ENCODE measurements around the gene CCL25. TPM values are rescaled to one million over a fixed set of nuclear protein-coding genes. Genes with fewer than 3 reads are reported as not detected.
"Not testable (repeated sequence)": the region's sequence is repeated elsewhere in the genome, so short reads cannot be mapped to it uniquely, and the experiment has no call there.

CCL25 gene
- total RNA-seq, 2 donors from 2014 or later = not detected

DNA sequence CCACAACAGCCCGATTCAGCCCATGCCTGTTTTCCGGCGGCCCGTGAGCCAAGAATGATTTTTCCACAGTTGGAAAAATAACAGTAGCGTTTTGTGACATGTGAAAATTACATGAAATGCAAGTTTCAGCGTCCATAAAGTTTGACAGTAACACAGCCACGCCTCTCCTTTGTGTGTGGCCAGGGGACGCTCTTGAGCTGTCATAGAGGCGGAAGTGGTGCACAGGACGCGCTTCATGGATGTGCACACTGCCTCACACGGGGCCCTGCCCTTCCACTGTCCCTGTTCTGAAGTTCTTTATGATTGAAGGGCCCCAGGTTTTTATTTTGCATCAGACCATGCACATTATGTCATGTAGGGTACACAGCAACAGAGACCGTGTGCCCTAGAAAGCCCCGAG, 34.8 kb upstream of the CCL25 start:
- TF ChIP-seq POLR2AphosphoS5 (IDR thresholded peaks at IDR 0.05) (no peak), POLR2A (IDR thresholded peaks at IDR 0.05) (no peak)
- TF ChIP-seq, protein P1, sequence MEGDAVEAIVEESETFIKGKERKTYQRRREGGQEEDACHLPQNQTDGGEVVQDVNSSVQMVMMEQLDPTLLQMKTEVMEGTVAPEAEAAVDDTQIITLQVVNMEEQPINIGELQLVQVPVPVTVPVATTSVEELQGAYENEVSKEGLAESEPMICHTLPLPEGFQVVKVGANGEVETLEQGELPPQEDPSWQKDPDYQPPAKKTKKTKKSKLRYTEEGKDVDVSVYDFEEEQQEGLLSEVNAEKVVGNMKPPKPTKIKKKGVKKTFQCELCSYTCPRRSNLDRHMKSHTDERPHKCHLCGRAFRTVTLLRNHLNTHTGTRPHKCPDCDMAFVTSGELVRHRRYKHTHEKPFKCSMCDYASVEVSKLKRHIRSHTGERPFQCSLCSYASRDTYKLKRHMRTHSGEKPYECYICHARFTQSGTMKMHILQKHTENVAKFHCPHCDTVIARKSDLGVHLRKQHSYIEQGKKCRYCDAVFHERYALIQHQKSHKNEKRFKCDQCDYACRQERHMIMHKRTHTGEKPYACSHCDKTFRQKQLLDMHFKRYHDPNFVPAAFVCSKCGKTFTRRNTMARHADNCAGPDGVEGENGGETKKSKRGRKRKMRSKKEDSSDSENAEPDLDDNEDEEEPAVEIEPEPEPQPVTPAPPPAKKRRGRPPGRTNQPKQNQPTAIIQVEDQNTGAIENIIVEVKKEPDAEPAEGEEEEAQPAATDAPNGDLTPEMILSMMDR (IDR thresholded peaks at IDR 0.05) = no peak
- Histone ChIP-seq H3K27ac (no peak overlapping the region), H3K27me3 (replicated peaks; ENCODE audit: insufficient read depth) (no peaks in the 10 kb centered on the region), H3K9me3 (no peaks in the 10 kb centered on the region), H3K36me3 (no peaks in the 10 kb centered on the region), H3K4me1 (replicated peaks) (no peaks in the 10 kb centered on the region), H3K4me3 (no peak overlapping the region)
- 67% methylated on average over 14 of the region's 14 CpGs for WGBS
- no peak for DNase-seq (ENCODE audit: low spot score)
- intact Hi-C loops (cut with DNase I) = no loop called here

DNA sequence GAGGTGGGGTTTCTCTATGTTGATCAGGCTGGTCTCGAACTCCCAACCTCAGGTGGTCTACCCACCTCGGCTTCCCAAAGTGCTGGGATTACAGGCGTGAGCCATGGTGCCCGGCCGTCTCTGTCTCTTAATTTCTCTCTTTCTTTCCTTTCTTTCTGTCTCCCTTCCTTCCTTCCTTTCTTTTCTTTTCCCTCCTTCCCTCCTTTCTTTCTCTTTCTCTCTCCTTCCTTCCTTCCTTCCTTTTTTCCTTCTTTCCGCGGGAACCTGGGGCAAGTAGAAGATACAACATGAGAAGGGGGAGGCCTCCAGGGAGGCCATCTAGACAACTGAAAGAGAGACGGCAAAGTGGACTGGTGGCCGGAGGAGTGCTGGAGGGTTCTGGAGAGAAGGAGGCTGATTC, 31.9 kb upstream of the CCL25 start:
- no peak for DNase-seq (ENCODE audit: low spot score)
- Histone ChIP-seq H3K9me3 (no peaks in the 10 kb centered on the region), H3K4me1 (replicated peaks) (no peaks in the 10 kb centered on the region), H3K36me3 (no peaks in the 10 kb centered on the region), H3K4me3 (no peak overlapping the region), H3K27me3 (replicated peaks; ENCODE audit: insufficient read depth) (no peaks in the 10 kb centered on the region), H3K27ac (no peak overlapping the region)
- TF ChIP-seq POLR2AphosphoS5 (IDR thresholded peaks at IDR 0.05) = no peak
- TF ChIP-seq POLR2A (IDR thresholded peaks at IDR 0.05) = no peak
- TF ChIP-seq, protein P1 (IDR thresholded peaks at IDR 0.05) = no peak
- intact Hi-C loops (cut with DNase I) = no loop called here
- WGBS = 84% methylated on average over 9 of the region's 9 CpGs

GRCh38 chr19:8021374-8021773, 31.2 kb upstream of the CCL25 start:
- intact Hi-C loops (cut with DNase I) = no loop called here
- WGBS = 92% methylated on average over 8 of the region's 8 CpGs
- Histone ChIP-seq H3K4me3 (no peak overlapping the region), H3K36me3 (no peaks in the 10 kb centered on the region), H3K27ac (no peak overlapping the region), H3K4me1 (replicated peaks) (no peaks in the 10 kb centered on the region), H3K27me3 (replicated peaks; ENCODE audit: insufficient read depth) (no peaks in the 10 kb centered on the region), H3K9me3 (no peaks in the 10 kb centered on the region)
- no peak for DNase-seq (ENCODE audit: low spot score)
- TF ChIP-seq, protein P1 (IDR thresholded peaks at IDR 0.05) = no peak
- TF ChIP-seq POLR2A (IDR thresholded peaks at IDR 0.05) (no peak), POLR2AphosphoS5 (IDR thresholded peaks at IDR 0.05) (no peak)

DNA sequence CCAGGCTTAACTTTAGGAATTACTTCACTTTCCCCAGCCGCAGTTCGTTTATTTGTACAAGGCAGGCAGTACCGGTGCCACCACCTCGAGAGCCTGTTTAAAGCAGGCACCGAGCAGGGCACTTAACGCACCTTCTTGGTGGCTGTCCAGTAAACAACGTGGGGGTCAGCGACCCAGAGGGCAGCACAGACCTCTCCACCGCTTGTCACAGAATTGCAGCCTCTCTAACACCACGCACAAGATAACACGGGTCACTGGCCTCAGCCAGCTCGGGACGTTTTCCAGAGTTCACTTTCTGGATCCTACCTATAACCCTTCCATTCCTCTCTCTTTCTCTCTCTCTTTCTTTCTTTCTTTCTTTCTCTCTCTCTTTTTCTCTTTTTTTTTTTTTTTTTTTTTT, 30.3 kb upstream of the CCL25 start:
- no peak overlapping the region for H3K4me3 ChIP-seq
- TF ChIP-seq POLR2AphosphoS5 (IDR thresholded peaks at IDR 0.05) = no peak
- TF ChIP-seq, protein P1 (IDR thresholded peaks at IDR 0.05) = no peak
- no peak for TF ChIP-seq POLR2A (IDR thresholded peaks at IDR 0.05)
- no peaks in the 10 kb centered on the region for H3K9me3 ChIP-seq
- WGBS = 83% methylated on average over 13 of the region's 13 CpGs
- no peaks in the 10 kb centered on the region for H3K36me3 ChIP-seq
- H3K27ac ChIP-seq = no peak overlapping the region
- no peaks in the 10 kb centered on the region for H3K4me1 ChIP-seq (replicated peaks)
- DNase-seq (ENCODE audit: low spot score) = no peak
- no peaks in the 10 kb centered on the region for H3K27me3 ChIP-seq (replicated peaks; ENCODE audit: insufficient read depth)
- intact Hi-C loops (cut with DNase I) = no loop called here

GRCh38 chr19:8023371-8023770, 29.2 kb upstream of the CCL25 start:
- no peaks in the 10 kb centered on the region for H3K9me3 ChIP-seq
- H3K27me3 ChIP-seq (replicated peaks; ENCODE audit: insufficient read depth) = no peaks in the 10 kb centered on the region
- TF ChIP-seq POLR2AphosphoS5 (IDR thresholded peaks at IDR 0.05) (no peak), POLR2A (IDR thresholded peaks at IDR 0.05) (no peak)
- TF ChIP-seq, protein P1 (IDR thresholded peaks at IDR 0.05) = no peak
- no peak overlapping the region for H3K4me3 ChIP-seq
- no peak overlapping the region for H3K27ac ChIP-seq
- WGBS = 86% methylated on average over 5 of the region's 5 CpGs
- H3K4me1 ChIP-seq (replicated peaks) = no peaks in the 10 kb centered on the region
- no peaks in the 10 kb centered on the region for H3K36me3 ChIP-seq
- intact Hi-C loops (cut with DNase I) = no loop called here
- no peak for DNase-seq (ENCODE audit: low spot score)

DNA sequence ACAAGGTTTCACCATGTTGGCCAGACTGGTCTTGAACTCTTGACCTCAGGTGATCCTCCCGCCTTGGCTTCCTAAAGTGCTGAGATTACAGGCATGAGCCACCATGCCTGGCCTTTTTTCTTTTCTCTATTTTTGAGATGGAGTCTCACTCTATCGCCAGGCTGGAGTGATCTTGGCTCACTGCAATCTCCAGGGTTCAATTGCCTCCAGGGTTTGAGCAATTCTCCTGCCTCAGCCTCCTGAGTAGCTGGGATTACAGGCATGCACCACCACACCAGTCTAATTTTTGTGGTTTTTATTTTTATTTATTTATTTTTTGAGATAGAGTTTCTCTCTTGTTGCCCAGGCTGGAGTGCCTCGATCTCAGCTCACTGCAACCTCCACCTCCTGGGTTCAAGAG, 28.3 kb upstream of the CCL25 start:
- H3K36me3 ChIP-seq; H3K9me3 ChIP-seq; H3K27me3 ChIP-seq (replicated peaks; ENCODE audit: insufficient read depth); DNase-seq (ENCODE audit: low spot score); H3K27ac ChIP-seq; intact Hi-C loops (cut with DNase I); H3K4me1 ChIP-seq (replicated peaks); H3K4me3 ChIP-seq: not testable (repeated sequence)
- 97% methylated on average over 3 of the region's 3 CpGs for WGBS

Measured in prostate gland (tissue), 2 donors.